Measurements from ENCODE around the gene SCAF1. TPM values are rescaled to one million over a fixed set of nuclear protein-coding genes. Genes with fewer than 3 reads are reported as not detected.

Gene SCAF1
- total and polyA plus RNA-seq, 9 of the 15 experiments (the other 6 are each of a cell fraction or from before 2014, with no cell fraction given) = 0.20 to 79.0 (median 4.9) TPM

DNA sequence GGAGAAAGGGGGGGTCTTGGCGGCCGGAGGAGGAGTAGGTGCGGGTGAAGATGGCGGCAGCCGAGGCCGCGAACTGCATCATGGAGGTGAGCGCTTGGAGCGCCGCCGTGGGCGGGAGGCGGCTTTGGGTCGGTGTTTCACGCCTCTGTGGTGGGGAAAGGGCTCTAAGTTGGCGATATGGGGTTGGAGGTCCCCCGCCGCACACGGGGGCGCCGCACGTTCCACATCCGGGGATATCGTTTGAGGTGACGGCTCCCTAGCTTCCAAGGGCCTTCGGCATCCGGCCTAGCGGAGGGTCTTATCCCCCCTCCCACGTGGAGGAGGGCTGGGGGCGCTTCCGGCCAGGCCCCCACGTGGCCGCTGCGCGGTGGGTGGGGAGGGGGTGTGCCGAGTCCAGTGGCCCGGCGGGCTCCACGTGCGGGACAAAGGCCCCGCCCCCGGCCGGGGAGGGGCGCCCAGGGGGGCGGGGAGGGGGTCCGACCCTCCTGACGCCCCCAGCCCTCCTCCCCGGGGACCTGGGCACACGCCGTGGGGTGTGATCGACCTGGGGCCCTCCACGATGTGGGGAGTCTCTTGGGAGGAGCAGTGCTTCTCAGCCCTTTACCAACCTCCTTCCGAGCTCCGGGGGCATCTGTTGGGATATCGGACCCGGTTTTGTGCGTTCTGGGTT lies 35.4 kb downstream of the SCAF1 start, which contains the start of gene PRMT1 (continued):
- TF ChIP-seq HCFC1 (IDR thresholded peaks at IDR 0.05; ENCODE audit: low read depth, low read length) (peak; percentile 25; the same call in 1 of the 2 replicates), SIN3A (IDR thresholded peaks at IDR 0.05; ENCODE audit: borderline replicate concordance in 2 of 2, control insufficient read depth in 1 of 2, low read depth in 2 of 2, low read length in 2 of 2) (peak; percentile 94 to 97), ZNF184 (CRISPR knock-in tag; IDR thresholded peaks at IDR 0.05) (no peak), ZBED1 (IDR thresholded peaks at IDR 0.05) (no peak), ETV5 (CRISPR knock-in tag; IDR thresholded peaks at IDR 0.05; ENCODE audit: low read depth) (peak; percentile 91), NFXL1 (CRISPR knock-in tag; IDR thresholded peaks at IDR 0.05) (no peak), ZNF146 (CRISPR knock-in tag; IDR thresholded peaks at IDR 0.05; ENCODE audit: unreplicated experiment) (no peak), KLF1 (tag; IDR thresholded peaks at IDR 0.05) (0 out of 2 replicates have a peak, but pooled peaks have one; percentile 23), ATF2 (CRISPR knock-in tag; IDR thresholded peaks at IDR 0.05) (no peak), BACH1 (tag; IDR thresholded peaks at IDR 0.05) (no peak), ZNF507 (tag; conservative IDR thresholded peaks at IDR 0.05) (no peak), ELF2 (CRISPR knock-in tag; IDR thresholded peaks at IDR 0.05) (peak; percentile 73; the same call in 1 of the 2 replicates), MEIS2 (IDR thresholded peaks at IDR 0.05; ENCODE audit: partially characterized antibody) (no peak), HDAC8 (tag; IDR thresholded peaks at IDR 0.05) (no peak), NR2C2 (CRISPR knock-in tag; IDR thresholded peaks at IDR 0.05) (no peak), NR2C2 (tag; IDR thresholded peaks at IDR 0.05) (peak; percentile 91)
- TF ChIP-seq, protein P1, sequence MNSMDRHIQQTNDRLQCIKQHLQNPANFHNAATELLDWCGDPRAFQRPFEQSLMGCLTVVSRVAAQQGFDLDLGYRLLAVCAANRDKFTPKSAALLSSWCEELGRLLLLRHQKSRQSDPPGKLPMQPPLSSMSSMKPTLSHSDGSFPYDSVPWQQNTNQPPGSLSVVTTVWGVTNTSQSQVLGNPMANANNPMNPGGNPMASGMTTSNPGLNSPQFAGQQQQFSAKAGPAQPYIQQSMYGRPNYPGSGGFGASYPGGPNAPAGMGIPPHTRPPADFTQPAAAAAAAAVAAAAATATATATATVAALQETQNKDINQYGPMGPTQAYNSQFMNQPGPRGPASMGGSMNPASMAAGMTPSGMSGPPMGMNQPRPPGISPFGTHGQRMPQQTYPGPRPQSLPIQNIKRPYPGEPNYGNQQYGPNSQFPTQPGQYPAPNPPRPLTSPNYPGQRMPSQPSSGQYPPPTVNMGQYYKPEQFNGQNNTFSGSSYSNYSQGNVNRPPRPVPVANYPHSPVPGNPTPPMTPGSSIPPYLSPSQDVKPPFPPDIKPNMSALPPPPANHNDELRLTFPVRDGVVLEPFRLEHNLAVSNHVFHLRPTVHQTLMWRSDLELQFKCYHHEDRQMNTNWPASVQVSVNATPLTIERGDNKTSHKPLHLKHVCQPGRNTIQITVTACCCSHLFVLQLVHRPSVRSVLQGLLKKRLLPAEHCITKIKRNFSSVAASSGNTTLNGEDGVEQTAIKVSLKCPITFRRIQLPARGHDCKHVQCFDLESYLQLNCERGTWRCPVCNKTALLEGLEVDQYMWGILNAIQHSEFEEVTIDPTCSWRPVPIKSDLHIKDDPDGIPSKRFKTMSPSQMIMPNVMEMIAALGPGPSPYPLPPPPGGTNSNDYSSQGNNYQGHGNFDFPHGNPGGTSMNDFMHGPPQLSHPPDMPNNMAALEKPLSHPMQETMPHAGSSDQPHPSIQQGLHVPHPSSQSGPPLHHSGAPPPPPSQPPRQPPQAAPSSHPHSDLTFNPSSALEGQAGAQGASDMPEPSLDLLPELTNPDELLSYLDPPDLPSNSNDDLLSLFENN (IDR thresholded peaks at IDR 0.05; ENCODE audit: low read depth in 2 of 2, low read length in 2 of 2) = no peak
- TF ChIP-seq, protein P2, sequence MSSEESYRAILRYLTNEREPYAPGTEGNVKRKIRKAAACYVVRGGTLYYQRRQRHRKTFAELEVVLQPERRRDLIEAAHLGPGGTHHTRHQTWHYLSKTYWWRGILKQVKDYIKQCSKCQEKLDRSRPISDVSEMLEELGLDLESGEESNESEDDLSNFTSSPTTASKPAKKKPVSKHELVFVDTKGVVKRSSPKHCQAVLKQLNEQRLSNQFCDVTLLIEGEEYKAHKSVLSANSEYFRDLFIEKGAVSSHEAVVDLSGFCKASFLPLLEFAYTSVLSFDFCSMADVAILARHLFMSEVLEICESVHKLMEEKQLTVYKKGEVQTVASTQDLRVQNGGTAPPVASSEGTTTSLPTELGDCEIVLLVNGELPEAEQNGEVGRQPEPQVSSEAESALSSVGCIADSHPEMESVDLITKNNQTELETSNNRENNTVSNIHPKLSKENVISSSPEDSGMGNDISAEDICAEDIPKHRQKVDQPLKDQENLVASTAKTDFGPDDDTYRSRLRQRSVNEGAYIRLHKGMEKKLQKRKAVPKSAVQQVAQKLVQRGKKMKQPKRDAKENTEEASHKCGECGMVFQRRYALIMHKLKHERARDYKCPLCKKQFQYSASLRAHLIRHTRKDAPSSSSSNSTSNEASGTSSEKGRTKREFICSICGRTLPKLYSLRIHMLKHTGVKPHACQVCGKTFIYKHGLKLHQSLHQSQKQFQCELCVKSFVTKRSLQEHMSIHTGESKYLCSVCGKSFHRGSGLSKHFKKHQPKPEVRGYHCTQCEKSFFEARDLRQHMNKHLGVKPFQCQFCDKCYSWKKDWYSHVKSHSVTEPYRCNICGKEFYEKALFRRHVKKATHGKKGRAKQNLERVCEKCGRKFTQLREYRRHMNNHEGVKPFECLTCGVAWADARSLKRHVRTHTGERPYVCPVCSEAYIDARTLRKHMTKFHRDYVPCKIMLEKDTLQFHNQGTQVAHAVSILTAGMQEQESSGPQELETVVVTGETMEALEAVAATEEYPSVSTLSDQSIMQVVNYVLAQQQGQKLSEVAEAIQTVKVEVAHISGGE (CRISPR knock-in tag; IDR thresholded peaks at IDR 0.05) = peak in 2 of 3 experiments; percentile 21 to 59; a peak in 3 of 6 replicates

Data from K562 (cell line).